ENCODE data around the gene FBN1.

FBN1 gene

GRCh38 chr15:48625126-48625525 lies 20.4 kb downstream of the FBN1 start:
- TF ChIP-seq RAD21 (IDR thresholded peaks at IDR 0.05; ENCODE audit: low read depth) = no peak
- TF ChIP-seq TCF12 (IDR thresholded peaks at IDR 0.05; ENCODE audit: low read depth) = no peak
- TF ChIP-seq CREB1 (IDR thresholded peaks at IDR 0.05; ENCODE audit: low read depth) = no peak
- TF ChIP-seq TAF1 (IDR thresholded peaks at IDR 0.05; ENCODE audit: low read depth) = no peak
- TF ChIP-seq EP300 (IDR thresholded peaks at IDR 0.05; ENCODE audit: borderline replicate concordance) = no peak
- no peak for TF ChIP-seq ZBTB7A (IDR thresholded peaks at IDR 0.05; ENCODE audit: low read depth)
- no peak for TF ChIP-seq FOXM1 (IDR thresholded peaks at IDR 0.05; ENCODE audit: borderline replicate concordance, low read depth)
- TF ChIP-seq, protein P1, sequence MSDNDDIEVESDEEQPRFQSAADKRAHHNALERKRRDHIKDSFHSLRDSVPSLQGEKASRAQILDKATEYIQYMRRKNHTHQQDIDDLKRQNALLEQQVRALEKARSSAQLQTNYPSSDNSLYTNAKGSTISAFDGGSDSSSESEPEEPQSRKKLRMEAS (IDR thresholded peaks at IDR 0.05) = no peak
- TF ChIP-seq USF1 (IDR thresholded peaks at IDR 0.05) = no peak
- no peak for TF ChIP-seq CEBPB (IDR thresholded peaks at IDR 0.05)
- TF ChIP-seq, protein P2, sequence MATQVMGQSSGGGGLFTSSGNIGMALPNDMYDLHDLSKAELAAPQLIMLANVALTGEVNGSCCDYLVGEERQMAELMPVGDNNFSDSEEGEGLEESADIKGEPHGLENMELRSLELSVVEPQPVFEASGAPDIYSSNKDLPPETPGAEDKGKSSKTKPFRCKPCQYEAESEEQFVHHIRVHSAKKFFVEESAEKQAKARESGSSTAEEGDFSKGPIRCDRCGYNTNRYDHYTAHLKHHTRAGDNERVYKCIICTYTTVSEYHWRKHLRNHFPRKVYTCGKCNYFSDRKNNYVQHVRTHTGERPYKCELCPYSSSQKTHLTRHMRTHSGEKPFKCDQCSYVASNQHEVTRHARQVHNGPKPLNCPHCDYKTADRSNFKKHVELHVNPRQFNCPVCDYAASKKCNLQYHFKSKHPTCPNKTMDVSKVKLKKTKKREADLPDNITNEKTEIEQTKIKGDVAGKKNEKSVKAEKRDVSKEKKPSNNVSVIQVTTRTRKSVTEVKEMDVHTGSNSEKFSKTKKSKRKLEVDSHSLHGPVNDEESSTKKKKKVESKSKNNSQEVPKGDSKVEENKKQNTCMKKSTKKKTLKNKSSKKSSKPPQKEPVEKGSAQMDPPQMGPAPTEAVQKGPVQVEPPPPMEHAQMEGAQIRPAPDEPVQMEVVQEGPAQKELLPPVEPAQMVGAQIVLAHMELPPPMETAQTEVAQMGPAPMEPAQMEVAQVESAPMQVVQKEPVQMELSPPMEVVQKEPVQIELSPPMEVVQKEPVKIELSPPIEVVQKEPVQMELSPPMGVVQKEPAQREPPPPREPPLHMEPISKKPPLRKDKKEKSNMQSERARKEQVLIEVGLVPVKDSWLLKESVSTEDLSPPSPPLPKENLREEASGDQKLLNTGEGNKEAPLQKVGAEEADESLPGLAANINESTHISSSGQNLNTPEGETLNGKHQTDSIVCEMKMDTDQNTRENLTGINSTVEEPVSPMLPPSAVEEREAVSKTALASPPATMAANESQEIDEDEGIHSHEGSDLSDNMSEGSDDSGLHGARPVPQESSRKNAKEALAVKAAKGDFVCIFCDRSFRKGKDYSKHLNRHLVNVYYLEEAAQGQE (IDR thresholded peaks at IDR 0.05; ENCODE audit: low read depth) = no peak

GRCh38 chr15:48624700-48625099 lies 20.8 kb downstream of the FBN1 start:
- no peak for TF ChIP-seq TAF1 (IDR thresholded peaks at IDR 0.05; ENCODE audit: low read depth)
- no peak for TF ChIP-seq USF1 (IDR thresholded peaks at IDR 0.05)
- TF ChIP-seq TCF12 (IDR thresholded peaks at IDR 0.05; ENCODE audit: low read depth) = no peak
- no peak for TF ChIP-seq TEAD4 (IDR thresholded peaks at IDR 0.05)
- TF ChIP-seq YY1 (IDR thresholded peaks at IDR 0.05; ENCODE audit: low read depth) = no peak
- TF ChIP-seq, protein P2 (IDR thresholded peaks at IDR 0.05; ENCODE audit: low read depth) = no peak
- no peak for TF ChIP-seq FOXM1 (IDR thresholded peaks at IDR 0.05; ENCODE audit: borderline replicate concordance, low read depth)
- TF ChIP-seq, protein P1 (IDR thresholded peaks at IDR 0.05) = no peak

DNA sequence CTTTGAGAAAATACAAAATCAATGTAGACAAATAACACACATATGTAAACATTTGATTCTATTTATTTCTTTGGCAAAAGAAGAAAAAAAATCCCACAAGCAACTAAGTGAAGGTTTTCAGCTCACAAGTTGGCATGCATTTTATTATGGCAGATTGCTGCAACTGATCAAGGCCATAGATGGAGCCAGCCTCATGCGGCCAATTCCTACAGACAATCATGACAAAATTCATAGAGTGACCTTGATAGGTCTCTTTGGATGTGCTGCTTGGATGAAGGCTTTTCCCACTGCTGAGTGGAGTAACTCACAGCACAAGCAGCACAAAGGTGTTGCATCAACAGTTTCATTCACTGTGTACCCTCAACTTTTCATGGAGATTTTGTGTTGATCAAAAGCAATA lies 22.1 kb downstream of the FBN1 start:
- TF ChIP-seq FOXM1 (IDR thresholded peaks at IDR 0.05; ENCODE audit: borderline replicate concordance, low read depth) (no peak), NFIC (IDR thresholded peaks at IDR 0.05) (no peak), CEBPB (IDR thresholded peaks at IDR 0.05) (no peak), TEAD4 (IDR thresholded peaks at IDR 0.05) (no peak), CREB1 (IDR thresholded peaks at IDR 0.05; ENCODE audit: low read depth) (no peak), EP300 (IDR thresholded peaks at IDR 0.05; ENCODE audit: borderline replicate concordance) (no peak), YY1 (IDR thresholded peaks at IDR 0.05; ENCODE audit: low read depth) (no peak), EGR1 (IDR thresholded peaks at IDR 0.05) (no peak)
- TF ChIP-seq, protein P2 (IDR thresholded peaks at IDR 0.05; ENCODE audit: low read depth) = no peak

GRCh38 chr15:48622237-48622636 lies 23.3 kb downstream of the FBN1 start:
- TF ChIP-seq, protein P1 (IDR thresholded peaks at IDR 0.05) = no peak
- TF ChIP-seq USF1 (IDR thresholded peaks at IDR 0.05) (no peak), YY1 (IDR thresholded peaks at IDR 0.05; ENCODE audit: low read depth) (no peak), EGR1 (IDR thresholded peaks at IDR 0.05) (no peak), NFIC (IDR thresholded peaks at IDR 0.05) (no peak), TAF1 (IDR thresholded peaks at IDR 0.05; ENCODE audit: low read depth) (no peak), EP300 (IDR thresholded peaks at IDR 0.05; ENCODE audit: borderline replicate concordance) (no peak), CEBPB (IDR thresholded peaks at IDR 0.05) (no peak), TEAD4 (IDR thresholded peaks at IDR 0.05) (no peak), RAD21 (IDR thresholded peaks at IDR 0.05; ENCODE audit: low read depth) (no peak), FOXM1 (IDR thresholded peaks at IDR 0.05; ENCODE audit: borderline replicate concordance, low read depth) (no peak), TCF12 (IDR thresholded peaks at IDR 0.05; ENCODE audit: low read depth) (no peak), ZBTB7A (IDR thresholded peaks at IDR 0.05; ENCODE audit: low read depth) (no peak)
- TF ChIP-seq, protein P2 (IDR thresholded peaks at IDR 0.05; ENCODE audit: low read depth) = no peak
